Measurements from ENCODE around the gene CAPN15. TPM values are rescaled to one million over a fixed set of nuclear protein-coding genes. Genes with fewer than 3 reads are reported as not detected.

The CAPN15 gene
- total and polyA plus RNA-seq, 9 of the 15 experiments (the other 6 are each of a cell fraction or from before 2014, with no cell fraction given): 0.62 to 111 (median 14.2) TPM

GRCh38 chr16:568401-569258, 41.1 kb downstream of the CAPN15 start (continued):
- TF ChIP-seq ZBTB7A (IDR thresholded peaks at IDR 0.05; ENCODE audit: borderline replicate concordance, control insufficient read depth, low read depth, low read length) (0 out of 2 replicates have a peak, but pooled peaks have one; percentile 7), GTF3C2 (IDR thresholded peaks at IDR 0.05; ENCODE audit: borderline replicate concordance, extremely low read depth, insufficient read length) (no peak), ZFP1 (CRISPR knock-in tag; IDR thresholded peaks at IDR 0.05) (no peak), THAP12 (CRISPR knock-in tag; IDR thresholded peaks at IDR 0.05) (0 out of 2 replicates have a peak, but pooled peaks have one; percentile 62), RBM15 (IDR thresholded peaks at IDR 0.05; ENCODE audit: insufficient read depth, low read length) (no peak), AFF4 (CRISPR knock-in tag; IDR thresholded peaks at IDR 0.05) (no peak), ATF1 (CRISPR knock-in tag; IDR thresholded peaks at IDR 0.05) (no peak), ATF1 (tag; IDR thresholded peaks at IDR 0.05) (no peak), JUN (IDR thresholded peaks at IDR 0.05; ENCODE audit: borderline replicate concordance, low read depth, low read length) (no peak), JUN (CRISPR knock-in tag; IDR thresholded peaks at IDR 0.05; ENCODE audit: borderline replicate concordance) (no peak), TEAD4 (IDR thresholded peaks at IDR 0.05; ENCODE audit: low read length) (peak; percentile 29; the same call in 1 of the 2 replicates), TEAD4 (CRISPR knock-in tag; IDR thresholded peaks at IDR 0.05; ENCODE audit: borderline replicate concordance) (no peak), ZNF644 (tag; IDR thresholded peaks at IDR 0.05; ENCODE audit: low read depth) (no peak), RBM14 (IDR thresholded peaks at IDR 0.05; ENCODE audit: borderline replicate concordance, insufficient read depth, low read depth, low read length) (no peak), ZBTB33 (CRISPR knock-in tag; IDR thresholded peaks at IDR 0.05) (no peak)

Measured in K562 (cell line).